ENCODE measurements around the gene MBL2. TPM values are rescaled to one million over a fixed set of nuclear protein-coding genes. Genes with fewer than 3 reads are reported as not detected.

Gene MBL2
- not detected in 2 replicates for total RNA-seq

- intact Hi-C loops (cut with micrococcal nuclease): no loop called here
These were observed at the start of gene MBL2 for GRCh38 chr10:52772623-52773022. MBL2 (minus strand) TSS chr10:52772784; CDS start chr10:52771635, 1,149 bp downstream.

GRCh38 chr10:52820309-52820708, 47.7 kb upstream of the MBL2 start:
- intact Hi-C loops (cut with micrococcal nuclease): no loop called here

- intact Hi-C loops (cut with micrococcal nuclease): no loop called here
These were observed 45.4 kb upstream of the MBL2 start for GRCh38 chr10:52818019-52818418.

GRCh38 chr10:52814506-52814905, 41.9 kb upstream of the MBL2 start:
- intact Hi-C loops (cut with micrococcal nuclease): no loop called here

- intact Hi-C loops (cut with micrococcal nuclease): no loop called here
These were observed 39.2 kb upstream of the MBL2 start for GRCh38 chr10:52811776-52812175.

- intact Hi-C loops (cut with micrococcal nuclease): no loop called here
These were observed 38.2 kb upstream of the MBL2 start for GRCh38 chr10:52810761-52811160.

- intact Hi-C loops (cut with micrococcal nuclease): no loop called here
These were observed 35.2 kb upstream of the MBL2 start for GRCh38 chr10:52807803-52808202.

- intact Hi-C loops (cut with micrococcal nuclease): no loop called here
These were observed 33.1 kb upstream of the MBL2 start for GRCh38 chr10:52805414-52806285.

GRCh38 chr10:52801947-52802346, 29.4 kb upstream of the MBL2 start:
- intact Hi-C loops (cut with micrococcal nuclease): no loop called here

- intact Hi-C loops (cut with micrococcal nuclease): no loop called here
These were observed 13.5 kb upstream of the MBL2 start for GRCh38 chr10:52786098-52786497.

GRCh38 chr10:52785418-52785817, 12.8 kb upstream of the MBL2 start:
- intact Hi-C loops (cut with micrococcal nuclease): no loop called here

GRCh38 chr10:52783726-52784125, 11.1 kb upstream of the MBL2 start:
- intact Hi-C loops (cut with micrococcal nuclease): loop anchor here (5.0 kb wide), 1 partner anchor 1781 kb away; no protein-coding TSS in a partner anchor

- intact Hi-C loops (cut with micrococcal nuclease): loop anchor here (5.0 kb wide), 1 partner anchor 1780 kb away; no protein-coding TSS in a partner anchor
These were observed 10.0 kb upstream of the MBL2 start for GRCh38 chr10:52782554-52782953.

GRCh38 chr10:52780391-52781155, 8.0 kb upstream of the MBL2 start:
- intact Hi-C loops (cut with micrococcal nuclease): loop anchor here (1.0 to 5.0 kb wide), 3 partner anchors 39 to 1778 kb away; no protein-coding TSS in a partner anchor

GRCh38 chr10:52779541-52780390, 7.2 kb upstream of the MBL2 start:
- intact Hi-C loops (cut with micrococcal nuclease): loop anchor here (1.0 to 5.0 kb wide), 3 partner anchors 38 to 1777 kb away; no protein-coding TSS in a partner anchor

- intact Hi-C loops (cut with micrococcal nuclease): no loop called here
These were observed 6.2 kb upstream of the MBL2 start for GRCh38 chr10:52778511-52779392.

- intact Hi-C loops (cut with micrococcal nuclease): no loop called here
These were observed 4.8 kb upstream of the MBL2 start for GRCh38 chr10:52777414-52777813.

GRCh38 chr10:52776471-52776903, 3.9 kb upstream of the MBL2 start:
- intact Hi-C loops (cut with micrococcal nuclease): no loop called here

- intact Hi-C loops (cut with micrococcal nuclease): no loop called here
These were observed 2.6 kb upstream of the MBL2 start for GRCh38 chr10:52775132-52775647.

GRCh38 chr10:52774600-52775106, 2.1 kb upstream of the MBL2 start:
- intact Hi-C loops (cut with micrococcal nuclease): no loop called here
